KMS-11 (cell line): ENCODE results near the gene USP40.

ENCODE experiments used
- H2AFZ ChIP-seq: fragments of 200-600 bp; sonication (generic); 2 replicates; pipeline ENCODE4 v1.6.1; 2016; ENCODE audit warnings: antibody characterized with exemption, mixed run types, low read depth
- H3K27ac ChIP-seq: fragments of 200-600 bp; sonication (generic); 2 replicates; pipeline ENCODE4 v1.6.1; 2016; ENCODE audit warnings: mild to moderate bottlenecking, mixed run types
- H3K27me3 ChIP-seq: fragments of 200-600 bp; sonication (generic); 2 replicates; pipeline ENCODE4 v1.6.1; 2017; ENCODE audit warnings: mild to moderate bottlenecking, low read depth, mixed run types, moderate library complexity; ENCODE audit not compliant: insufficient read depth
- H3K36me3 ChIP-seq: fragments of 200-600 bp; sonication (generic); 2 replicates; pipeline ENCODE4 v1.6.1; 2017; ENCODE audit warnings: mild to moderate bottlenecking, mixed run types; ENCODE audit not compliant: insufficient read depth
- H3K4me1 ChIP-seq: fragments of 200-600 bp; sonication (generic); 2 replicates; pipeline ENCODE4 v1.6.1; 2016; ENCODE audit warnings: mild to moderate bottlenecking, low read depth, mixed run types; ENCODE audit not compliant: poor library complexity, severe bottlenecking
- H3K4me2 ChIP-seq: fragments of 200-600 bp; sonication (generic); 2 replicates; pipeline ENCODE4 v1.7.0; 2016; ENCODE audit warnings: mild to moderate bottlenecking, mixed run types
- H3K4me3 ChIP-seq: fragments of 200-600 bp; sonication (generic); IDR thresholded peaks from 2 replicates; pipeline ENCODE4 v1.6.1; 2017; ENCODE audit warnings: low read depth, low read length, mixed read lengths; ENCODE audit not compliant: insufficient read depth
- H3K79me2 ChIP-seq: fragments of 200-600 bp; sonication (generic); 2 replicates; pipeline ENCODE4 v1.6.1; 2016; ENCODE audit warnings: low read depth, mixed run types; ENCODE audit not compliant: insufficient read depth
- H3K9ac ChIP-seq: fragments of 200-600 bp; sonication (generic); 2 replicates; pipeline ENCODE4 v1.6.1; 2016; ENCODE audit warnings: mild to moderate bottlenecking, mixed run types
- H4K20me1 ChIP-seq: fragments of 200-600 bp; sonication (generic); 2 replicates; pipeline ENCODE4 v1.6.1; 2016; ENCODE audit warnings: mild to moderate bottlenecking, mixed run types; ENCODE audit not compliant: insufficient read depth
- TF ChIP-seq, protein P1 (sequence below): fragments of 200-600 bp; sonication (generic); conservative IDR thresholded peaks from 2 replicates; pipeline ENCODE4 v1.6.1; 2017; ENCODE audit warnings: low read depth, mild to moderate bottlenecking, antibody characterized with exemption, low read length, moderate library complexity, mixed read lengths

Gene USP40

DNA sequence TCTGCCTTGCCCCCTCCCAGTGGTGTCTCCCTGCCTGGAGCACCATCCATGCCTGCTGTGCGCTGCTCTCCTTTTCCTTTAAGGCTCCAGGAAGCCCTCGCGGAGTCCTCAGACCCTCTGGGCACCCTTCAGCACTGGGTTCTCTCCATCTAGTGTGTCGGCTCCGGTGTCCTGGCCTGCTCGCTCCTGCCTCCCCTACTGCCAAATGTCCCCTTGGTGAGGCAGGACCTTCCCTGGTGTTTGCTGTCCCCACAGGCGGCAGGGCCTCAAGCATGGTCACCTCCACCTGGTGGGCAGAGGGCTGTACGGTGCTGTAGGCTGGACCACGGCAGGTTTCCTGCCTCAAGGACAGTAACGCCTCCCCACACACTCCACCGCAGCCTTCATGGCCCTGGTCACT lies 122.1 kb downstream of the USP40 start:
- Histone ChIP-seq H3K79me2 (no peaks in the 10 kb centered on the region), H2AFZ (no peak overlapping the region), H3K4me3 (no peak overlapping the region), H3K27ac (no peak overlapping the region), H4K20me1 (no peaks in the 10 kb centered on the region), H3K9ac (no peak overlapping the region), H3K36me3 (no peaks in the 10 kb centered on the region), H3K4me2 (no peak overlapping the region), H3K4me1 (no peaks in the 10 kb centered on the region), H3K27me3 (no peaks in the 10 kb centered on the region)
- TF ChIP-seq, protein P1, sequence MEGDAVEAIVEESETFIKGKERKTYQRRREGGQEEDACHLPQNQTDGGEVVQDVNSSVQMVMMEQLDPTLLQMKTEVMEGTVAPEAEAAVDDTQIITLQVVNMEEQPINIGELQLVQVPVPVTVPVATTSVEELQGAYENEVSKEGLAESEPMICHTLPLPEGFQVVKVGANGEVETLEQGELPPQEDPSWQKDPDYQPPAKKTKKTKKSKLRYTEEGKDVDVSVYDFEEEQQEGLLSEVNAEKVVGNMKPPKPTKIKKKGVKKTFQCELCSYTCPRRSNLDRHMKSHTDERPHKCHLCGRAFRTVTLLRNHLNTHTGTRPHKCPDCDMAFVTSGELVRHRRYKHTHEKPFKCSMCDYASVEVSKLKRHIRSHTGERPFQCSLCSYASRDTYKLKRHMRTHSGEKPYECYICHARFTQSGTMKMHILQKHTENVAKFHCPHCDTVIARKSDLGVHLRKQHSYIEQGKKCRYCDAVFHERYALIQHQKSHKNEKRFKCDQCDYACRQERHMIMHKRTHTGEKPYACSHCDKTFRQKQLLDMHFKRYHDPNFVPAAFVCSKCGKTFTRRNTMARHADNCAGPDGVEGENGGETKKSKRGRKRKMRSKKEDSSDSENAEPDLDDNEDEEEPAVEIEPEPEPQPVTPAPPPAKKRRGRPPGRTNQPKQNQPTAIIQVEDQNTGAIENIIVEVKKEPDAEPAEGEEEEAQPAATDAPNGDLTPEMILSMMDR: no peak

DNA sequence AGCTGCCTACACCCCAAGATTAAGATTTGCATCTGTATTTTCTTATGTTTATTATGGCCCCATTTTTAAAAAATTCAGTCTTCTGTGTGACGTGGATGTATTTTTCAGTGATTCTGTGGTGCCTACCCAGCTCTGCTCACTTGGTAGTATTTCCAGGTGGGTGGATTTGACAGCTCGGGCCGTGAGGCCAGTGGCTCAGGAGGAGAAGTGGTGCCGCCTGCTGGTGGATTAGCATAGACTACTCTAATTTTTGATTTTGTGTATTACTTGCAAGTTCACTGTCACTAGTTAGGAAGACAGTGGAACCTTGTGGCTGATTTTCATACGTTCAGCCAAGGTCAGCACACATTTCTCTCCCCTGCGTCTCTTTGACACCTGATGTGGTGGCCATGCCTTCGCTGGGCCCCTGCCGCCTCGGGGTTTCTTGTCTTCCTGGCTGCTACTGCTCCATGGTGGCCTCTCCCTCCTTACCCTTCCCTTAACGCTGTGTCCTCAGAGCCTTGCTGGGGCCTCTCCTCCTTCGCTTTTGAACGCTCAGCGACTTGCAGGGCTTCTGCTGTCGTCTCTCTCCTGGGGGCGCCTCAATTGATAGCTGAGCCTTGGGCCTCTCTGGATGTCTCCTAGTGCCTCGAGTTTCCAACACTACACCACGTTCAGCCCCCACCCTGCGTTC lies 122.9 kb downstream of the USP40 start:
- Histone ChIP-seq H3K4me2 (no peak overlapping the region), H3K9ac (no peak overlapping the region), H3K27me3 (no peaks in the 10 kb centered on the region), H3K79me2 (no peaks in the 10 kb centered on the region), H3K4me3 (no peak overlapping the region), H2AFZ (no peak overlapping the region), H4K20me1 (no peaks in the 10 kb centered on the region), H3K4me1 (no peaks in the 10 kb centered on the region), H3K27ac (no peak overlapping the region), H3K36me3 (no peaks in the 10 kb centered on the region)
- TF ChIP-seq, protein P1: peak; percentile 79

DNA sequence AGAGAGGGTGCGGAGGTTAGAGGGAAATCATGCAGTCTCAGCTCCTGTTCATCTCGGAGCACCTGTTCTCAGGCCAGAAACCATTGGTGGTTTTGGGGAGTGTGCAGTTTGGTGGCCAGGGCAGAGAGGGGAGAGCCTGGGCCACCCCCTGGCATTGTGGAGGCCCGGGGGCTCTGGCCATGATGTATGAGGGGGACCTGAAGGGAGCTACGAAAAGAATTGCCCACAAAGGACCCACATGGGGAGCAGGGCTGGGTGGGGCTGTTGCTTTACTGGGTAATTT lies 124.6 kb downstream of the USP40 start:
- Histone ChIP-seq H3K4me3 (no peak overlapping the region), H3K79me2 (no peaks in the 10 kb centered on the region), H2AFZ (no peak overlapping the region), H3K27me3 (no peaks in the 10 kb centered on the region), H3K36me3 (no peaks in the 10 kb centered on the region), H3K4me1 (no peaks in the 10 kb centered on the region), H3K9ac (no peak overlapping the region), H4K20me1 (no peaks in the 10 kb centered on the region), H3K27ac (no peak overlapping the region), H3K4me2 (no peak overlapping the region)
- TF ChIP-seq, protein P1: no peak

DNA sequence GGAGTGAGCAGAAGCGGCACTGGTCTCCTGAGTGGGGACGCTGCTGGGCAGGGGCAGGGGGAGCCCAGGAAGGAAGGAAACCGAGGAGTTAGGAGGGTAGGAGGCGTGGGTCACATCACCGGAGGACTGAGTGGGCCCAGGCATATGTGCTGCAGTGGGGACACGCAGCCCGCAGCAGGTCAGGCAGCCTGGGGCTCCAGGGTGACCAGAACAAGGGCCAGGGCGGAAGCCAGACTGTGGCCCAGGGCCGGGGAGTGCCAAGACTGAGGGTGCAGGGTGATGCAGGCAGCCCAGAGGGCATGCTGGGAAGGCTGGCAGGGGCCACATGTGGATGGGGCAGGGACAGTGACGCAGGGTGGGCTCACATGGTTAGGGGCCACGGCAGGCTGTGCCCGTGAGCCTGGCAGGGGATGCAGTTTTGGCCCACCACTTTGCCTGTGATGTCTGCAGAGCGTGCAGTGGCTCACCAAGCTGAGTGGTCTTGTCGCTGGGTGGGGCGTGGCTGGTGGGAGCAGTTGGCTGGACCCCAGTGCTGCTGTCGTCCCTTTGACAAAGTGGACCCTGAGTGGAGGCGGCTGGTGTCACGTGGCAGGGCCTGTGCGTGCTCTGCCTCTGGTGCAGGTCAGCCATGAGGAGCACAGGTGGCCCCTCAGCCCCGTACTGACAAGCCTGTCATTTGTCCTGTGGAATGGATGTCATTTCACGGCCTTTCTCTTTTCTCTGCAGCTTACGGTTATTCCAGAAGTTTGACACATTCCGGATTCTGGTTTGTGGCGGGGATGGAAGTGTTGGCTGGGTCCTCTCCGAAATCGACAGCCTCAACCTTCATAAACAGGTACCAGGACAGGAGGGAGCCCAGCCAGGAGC lies 125.2 kb downstream of the USP40 start:
- Histone ChIP-seq H4K20me1 (no peaks in the 10 kb centered on the region), H3K4me2 (no peak overlapping the region), H3K27ac (no peak overlapping the region), H3K4me1 (no peaks in the 10 kb centered on the region), H3K4me3 (no peak overlapping the region), H3K36me3 (no peaks in the 10 kb centered on the region), H3K79me2 (no peaks in the 10 kb centered on the region), H3K27me3 (no peaks in the 10 kb centered on the region), H2AFZ (no peak overlapping the region), H3K9ac (no peak overlapping the region)
- TF ChIP-seq, protein P1: no peak
